NCI-H460 (cell line): Measurements from ENCODE around the gene CRYL1. TPM values are rescaled to one million over a fixed set of nuclear protein-coding genes. Genes with fewer than 3 reads are reported as not detected.

ENCODE experiments used
- DNase-seq: peaks from one replicate; pipeline ENCODE4 v3.0.0-alpha.2; 2016; ENCODE audit warnings: low read depth; ENCODE audit errors: extremely low read depth
- total RNA-seq: library from RNA; depleted of rRNA; stranded (reverse); fragments of >200 nt; shearing (Covaris generic); gene quantifications from 2 replicates; pipeline ENCODE4 v1.2.3, GENCODE V29; 2014

CRYL1 gene
- total RNA-seq, 1 experiment from 2014 or later, result 9.1 TPM

DNA sequence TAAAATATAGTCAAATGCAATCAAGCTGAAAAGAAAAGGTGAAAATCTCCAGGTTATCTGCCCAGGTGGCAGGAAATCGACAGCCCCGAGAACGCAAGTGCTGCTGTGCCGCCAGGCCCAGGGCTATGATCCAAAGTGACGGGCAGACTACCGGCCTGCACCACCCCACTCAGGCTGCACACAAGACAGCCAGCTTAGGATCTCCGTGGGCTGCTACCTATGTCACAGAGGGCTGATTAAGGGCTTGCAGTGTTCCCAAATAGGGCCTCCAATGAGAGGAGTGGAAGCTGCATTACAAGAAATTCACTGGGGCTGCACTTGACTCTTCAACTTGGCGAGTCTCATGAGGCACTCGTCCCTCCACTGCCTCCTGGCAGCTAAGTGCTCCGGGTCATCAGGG is 121.8 kb downstream of the CRYL1 start:
- no peak for DNase-seq

- DNase-seq, result no peak
Measured at GRCh38 chr13:20402881-20403280, 122.8 kb downstream of the CRYL1 start.

- no peak for DNase-seq
Measured at GRCh38 chr13:20401931-20402856, 123.5 kb downstream of the CRYL1 start.

GRCh38 chr13:20401531-20401930 is 124.1 kb downstream of the CRYL1 start:
- no peak for DNase-seq

DNA sequence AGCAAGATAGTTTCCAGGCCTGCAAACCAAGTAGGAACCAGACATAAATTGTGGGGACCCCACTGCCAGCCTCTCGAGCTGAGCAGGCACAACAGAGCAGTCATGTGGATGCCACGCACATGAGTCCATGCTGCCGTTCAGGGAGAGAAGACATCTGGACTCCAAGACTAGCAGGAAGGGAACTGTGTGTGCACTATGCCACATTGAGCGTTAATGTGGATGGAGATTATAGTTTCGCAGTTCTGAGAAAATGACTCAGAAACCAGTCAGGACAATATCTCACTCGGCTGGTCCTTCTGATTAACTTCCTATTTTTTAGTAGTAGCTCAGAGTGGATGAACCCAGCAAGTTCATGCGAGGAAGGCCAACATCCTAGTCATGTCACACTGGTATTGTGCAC is 124.9 kb downstream of the CRYL1 start:
- DNase-seq, result no peak

DNA sequence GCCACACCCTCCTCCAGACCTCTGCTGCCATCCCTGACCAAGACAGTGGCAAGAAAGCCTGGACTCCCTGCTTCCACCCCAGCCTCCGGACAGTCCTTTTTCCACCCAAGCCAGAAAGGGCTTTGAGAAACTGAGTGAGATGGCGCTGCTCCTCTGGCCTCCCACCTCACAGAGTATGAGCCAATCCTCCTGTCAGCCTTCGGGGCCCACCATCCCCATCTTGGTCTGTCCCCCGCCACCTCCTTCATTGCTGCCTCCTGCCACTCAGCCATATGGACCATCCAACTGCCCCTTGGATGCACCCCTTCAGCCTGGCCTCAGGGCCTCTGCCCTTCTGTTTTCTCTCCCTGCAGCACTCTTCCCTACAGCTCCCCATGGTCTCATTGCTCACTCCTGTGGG is 125.7 kb downstream of the CRYL1 start:
- DNase-seq, result no peak

DNA sequence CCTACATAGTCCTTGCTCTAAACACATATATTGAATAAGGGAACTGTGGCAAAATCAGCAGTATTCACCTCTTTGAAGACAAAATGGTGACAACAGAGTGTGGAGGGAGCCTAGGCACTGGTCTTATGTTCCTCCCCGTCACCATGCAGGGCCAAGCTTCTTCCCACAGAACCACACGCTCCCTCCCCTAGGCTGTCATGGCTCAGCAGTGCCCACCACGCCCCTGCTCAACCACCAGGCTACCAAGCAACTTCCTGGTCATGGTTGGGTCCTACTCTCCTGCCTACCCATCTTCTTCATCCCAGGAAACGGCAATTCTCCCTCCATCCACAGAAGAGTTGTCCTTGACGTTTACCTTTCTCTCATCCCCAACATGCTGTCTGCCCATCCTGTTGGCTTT is 126.1 kb downstream of the CRYL1 start:
- DNase-seq, result no peak

DNA sequence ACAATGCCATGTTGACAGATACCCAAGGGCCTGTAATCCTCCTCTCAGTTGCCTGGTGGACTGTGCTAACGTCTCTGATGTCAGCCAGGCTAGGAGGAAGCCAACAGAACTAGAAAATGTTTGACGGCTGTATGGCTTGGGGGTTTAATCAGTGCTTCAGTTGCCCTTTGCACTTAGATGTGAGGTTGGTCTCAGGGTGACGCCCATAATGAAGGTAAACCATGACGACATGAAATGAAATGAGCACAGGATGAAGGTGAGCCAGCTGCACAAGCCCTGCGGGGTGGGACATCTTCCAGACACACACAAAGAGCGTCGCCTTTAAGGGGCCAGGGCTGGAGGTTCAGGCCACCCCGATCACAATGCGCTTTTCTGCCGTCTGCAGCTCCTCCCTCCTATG is 127.2 kb downstream of the CRYL1 start:
- no peak for DNase-seq

DNA sequence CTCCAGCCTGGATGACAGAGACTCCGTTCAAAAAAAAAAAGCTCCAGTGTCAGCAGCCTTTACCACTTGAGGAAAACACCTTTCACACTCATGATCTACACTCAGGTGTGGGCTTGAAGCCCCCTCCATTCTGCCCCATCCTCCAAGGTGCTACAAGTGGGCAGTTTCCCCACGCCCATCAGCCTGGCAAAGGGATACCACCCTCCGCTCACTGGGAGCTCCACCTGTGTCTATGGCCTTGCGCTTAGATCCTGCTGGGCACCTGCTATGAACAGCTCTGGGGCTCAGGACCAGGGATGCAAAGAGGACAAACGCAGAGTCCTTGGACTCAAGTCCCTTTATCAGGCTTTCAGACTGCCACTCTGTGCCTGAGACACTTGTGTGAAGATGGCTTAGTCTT is 127.8 kb downstream of the CRYL1 start:
- DNase-seq, result no peak

- DNase-seq, result no peak
Measured at GRCh38 chr13:20395061-20395916, 130.4 kb downstream of the CRYL1 start.

GRCh38 chr13:20394506-20394905 is 131.2 kb downstream of the CRYL1 start:
- DNase-seq, result no peak

GRCh38 chr13:20394169-20394501 is 131.5 kb downstream of the CRYL1 start:
- no peak for DNase-seq

- no peak for DNase-seq
Measured at GRCh38 chr13:20393273-20394168, 132.1 kb downstream of the CRYL1 start.

DNA sequence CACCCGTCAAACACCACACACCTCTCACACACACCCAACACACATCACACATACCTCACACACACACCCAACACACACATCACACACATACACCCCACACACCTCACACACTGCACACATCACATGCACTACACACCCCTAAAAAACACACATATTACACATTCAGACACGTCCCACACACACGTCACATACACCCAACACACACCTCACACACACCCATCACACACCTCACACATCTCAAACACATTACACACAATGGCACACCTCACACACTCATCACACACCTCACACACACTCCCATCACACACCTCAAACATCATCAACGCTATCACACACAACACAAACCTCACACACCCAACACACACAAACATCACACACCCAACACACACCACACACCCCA is 133.1 kb downstream of the CRYL1 start:
- DNase-seq, result no peak

- DNase-seq, result no peak
Measured at GRCh38 chr13:20391597-20392452, 133.8 kb downstream of the CRYL1 start.

GRCh38 chr13:20390526-20391175 is 135.0 kb downstream of the CRYL1 start:
- no peak for DNase-seq

- no peak for DNase-seq
Measured at GRCh38 chr13:20389696-20390525, 135.7 kb downstream of the CRYL1 start.

GRCh38 chr13:20388184-20388583 is 137.5 kb downstream of the CRYL1 start:
- no peak for DNase-seq
